ENCODE measurements around the gene GARIN3.

GARIN3 gene

GRCh38 chr5:157184117-157184670, 18.1 kb upstream of the GARIN3 start:
- Histone ChIP-seq H3K4me3 (ENCODE audit: low read length in 2 of 2) (no peak overlapping the region), H3K9ac (ENCODE audit: low read length in 2 of 2) (no peak overlapping the region), H3K36me3 (ENCODE audit: control insufficient read depth in 2 of 2, insufficient read depth in 2 of 2, low read length in 2 of 2) (no peaks in the 10 kb centered on the region), H3K27ac (ENCODE audit: low read length) (no peak overlapping the region), H3K4me1 (ENCODE audit: control insufficient read depth, insufficient read depth, low read length) (no peaks in the 10 kb centered on the region), H3K27me3 (ENCODE audit: control insufficient read depth in 1 of 2, insufficient read depth in 2 of 2, low read length in 2 of 2) (peaks cover 0 to 3% of the 10 kb centered on the region in 2 donors), H3K9me3 (ENCODE audit: control insufficient read depth in 2 of 2, low read length in 2 of 2) (peaks cover 0 to 5% of the 10 kb centered on the region in 2 donors)

DNA sequence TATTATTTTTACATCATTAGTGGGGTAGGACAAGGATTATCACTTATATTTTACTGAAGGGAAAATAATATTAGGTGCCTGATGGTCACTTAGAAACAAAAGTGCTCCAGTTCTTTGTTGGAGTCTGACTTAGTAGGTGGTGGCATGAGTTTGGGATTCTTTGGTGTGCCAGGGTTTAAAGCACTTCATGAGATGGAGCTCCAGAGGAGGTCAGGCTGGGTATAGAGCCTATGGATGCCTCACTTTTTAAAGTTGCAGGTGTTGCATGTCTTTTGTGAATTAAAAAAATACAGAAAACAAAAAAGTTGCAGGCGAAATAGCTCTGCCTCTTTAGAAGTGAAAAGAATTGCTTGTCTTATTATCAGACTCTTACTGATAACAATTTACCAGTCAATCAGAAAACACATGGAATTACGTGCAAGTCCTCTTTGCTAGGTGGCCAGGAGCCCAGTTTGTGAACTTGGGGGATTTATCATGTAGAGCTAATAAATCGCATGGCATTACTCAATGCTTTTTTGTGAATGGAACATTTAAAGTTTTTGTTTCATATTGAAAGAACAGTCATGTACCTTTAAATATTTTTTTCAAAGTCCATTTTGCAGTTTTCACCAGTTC, 16.2 kb upstream of the GARIN3 start:
- H3K4me1 ChIP-seq (ENCODE audit: control insufficient read depth, insufficient read depth, low read length) = no peaks in the 10 kb centered on the region
- no peaks in the 10 kb centered on the region for H3K36me3 ChIP-seq (ENCODE audit: control insufficient read depth in 2 of 2, insufficient read depth in 2 of 2, low read length in 2 of 2)
- no peak overlapping the region for H3K4me3 ChIP-seq (ENCODE audit: low read length in 2 of 2)
- no peak overlapping the region for H3K9ac ChIP-seq (ENCODE audit: low read length in 2 of 2)
- H3K27me3 ChIP-seq (ENCODE audit: control insufficient read depth in 1 of 2, insufficient read depth in 2 of 2, low read length in 2 of 2) = peaks cover 0 to 5% of the 10 kb centered on the region in 2 donors
- H3K9me3 ChIP-seq (ENCODE audit: control insufficient read depth in 2 of 2, low read length in 2 of 2) = peaks cover 0 to 5% of the 10 kb centered on the region in 2 donors
- H3K27ac ChIP-seq (ENCODE audit: low read length) = no peak overlapping the region

DNA sequence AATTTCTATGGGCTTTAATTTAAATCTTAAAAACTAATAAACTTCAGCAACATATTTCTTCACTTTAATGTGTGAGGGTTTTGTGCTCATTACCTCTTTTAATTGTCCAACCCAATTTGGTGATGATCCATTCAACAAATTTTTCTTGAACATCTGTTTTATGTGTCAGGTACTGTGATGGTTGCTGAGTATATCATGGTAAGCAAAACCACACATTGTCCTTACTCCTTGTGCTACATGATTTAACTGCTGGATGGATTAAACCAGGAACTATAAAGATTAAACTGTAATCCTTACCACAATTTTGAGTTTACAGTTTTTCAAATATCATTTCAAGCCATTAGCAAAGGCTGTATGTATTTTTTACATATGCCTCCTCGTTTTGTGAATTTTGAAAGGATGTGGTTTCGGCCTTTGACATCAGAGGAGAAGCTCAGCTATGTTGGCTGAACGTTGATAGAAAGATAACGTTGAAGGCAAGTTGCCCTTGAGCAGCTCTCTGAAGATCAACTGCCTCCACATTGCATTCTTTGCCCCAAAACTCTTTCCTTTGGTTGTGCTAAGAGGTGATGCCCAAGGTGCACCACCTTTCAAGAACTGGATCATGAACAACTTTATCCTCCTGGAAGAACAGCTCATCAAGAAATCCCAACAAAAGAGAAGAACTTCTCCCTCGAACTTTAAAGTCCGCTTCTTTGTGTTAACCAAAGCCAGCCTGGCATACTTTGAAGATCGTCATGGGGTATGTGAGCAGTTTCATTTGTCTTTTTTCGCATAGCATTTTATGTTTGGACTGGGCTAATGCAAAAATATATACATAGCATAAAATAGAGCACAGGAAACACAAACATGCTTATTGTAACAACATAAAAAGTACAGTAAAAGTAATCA, 14.6 kb upstream of the GARIN3 start, which contains the start of gene ITK:
TSS of gene ITK (plus strand) at position 467 of the 891 bp plus-strand sequence. CDS start at position 605, 138 bp downstream.
- Histone ChIP-seq H3K4me3 (ENCODE audit: low read length in 2 of 2) (no peak within 1 kb of the TSS), H3K9ac (ENCODE audit: low read length in 2 of 2) (no peak within 1 kb of the TSS)

GRCh38 chr5:157178966-157179365, 12.9 kb upstream of the GARIN3 start:
- no peaks in the 10 kb centered on the region for H3K36me3 ChIP-seq (ENCODE audit: control insufficient read depth in 2 of 2, insufficient read depth in 2 of 2, low read length in 2 of 2)
- no peak overlapping the region for H3K9ac ChIP-seq (ENCODE audit: low read length in 2 of 2)
- H3K4me3 ChIP-seq (ENCODE audit: low read length in 2 of 2) = no peak overlapping the region
- no peaks in the 10 kb centered on the region for H3K4me1 ChIP-seq (ENCODE audit: control insufficient read depth, insufficient read depth, low read length)
- no peak overlapping the region for H3K27ac ChIP-seq (ENCODE audit: low read length)
- H3K27me3 ChIP-seq (ENCODE audit: control insufficient read depth in 1 of 2, insufficient read depth in 2 of 2, low read length in 2 of 2) = peaks cover 0 to 2% of the 10 kb centered on the region in 2 donors
- no peaks in the 10 kb centered on the region for H3K9me3 ChIP-seq (ENCODE audit: control insufficient read depth in 2 of 2, low read length in 2 of 2)

More for the DNA sequence above, 14.6 kb upstream of the GARIN3 start, which contains the start of gene ITK:
- no peaks in the 10 kb centered on the region for H3K36me3 ChIP-seq (ENCODE audit: control insufficient read depth in 2 of 2, insufficient read depth in 2 of 2, low read length in 2 of 2)
- no peak within 1 kb of the TSS for H3K27ac ChIP-seq (ENCODE audit: low read length)
- no peaks in the 10 kb centered on the region for H3K4me1 ChIP-seq (ENCODE audit: control insufficient read depth, insufficient read depth, low read length)
- H3K9me3 ChIP-seq (ENCODE audit: control insufficient read depth in 2 of 2, low read length in 2 of 2) = peaks cover 0 to 5% of the 10 kb centered on the region in 2 donors
- H3K27me3 ChIP-seq (ENCODE audit: control insufficient read depth in 1 of 2, insufficient read depth in 2 of 2, low read length in 2 of 2) = peaks cover 0 to 2% of the 10 kb centered on the region in 2 donors

- H3K4me1 ChIP-seq (ENCODE audit: control insufficient read depth, insufficient read depth, low read length) = no peaks in the 10 kb centered on the region
- no peak overlapping the region for H3K27ac ChIP-seq (ENCODE audit: low read length)
- H3K4me3 ChIP-seq (ENCODE audit: low read length in 2 of 2) = no peak overlapping the region
Observed at GRCh38 chr5:157177953-157178352, 11.9 kb upstream of the GARIN3 start.

GRCh38 chr5:157175071-157175612, 9.1 kb upstream of the GARIN3 start:
- H3K27me3 ChIP-seq (ENCODE audit: control insufficient read depth in 1 of 2, insufficient read depth in 2 of 2, low read length in 2 of 2) = peaks cover 0 to 2% of the 10 kb centered on the region in 2 donors

More at GRCh38 chr5:157177953-157178352, 11.9 kb upstream of the GARIN3 start:
- no peak overlapping the region for H3K9ac ChIP-seq (ENCODE audit: low read length in 2 of 2)
- no peaks in the 10 kb centered on the region for H3K36me3 ChIP-seq (ENCODE audit: control insufficient read depth in 2 of 2, insufficient read depth in 2 of 2, low read length in 2 of 2)
- no peaks in the 10 kb centered on the region for H3K9me3 ChIP-seq (ENCODE audit: control insufficient read depth in 2 of 2, low read length in 2 of 2)
- H3K27me3 ChIP-seq (ENCODE audit: control insufficient read depth in 1 of 2, insufficient read depth in 2 of 2, low read length in 2 of 2) = peaks cover 0 to 2% of the 10 kb centered on the region in 2 donors

DNA sequence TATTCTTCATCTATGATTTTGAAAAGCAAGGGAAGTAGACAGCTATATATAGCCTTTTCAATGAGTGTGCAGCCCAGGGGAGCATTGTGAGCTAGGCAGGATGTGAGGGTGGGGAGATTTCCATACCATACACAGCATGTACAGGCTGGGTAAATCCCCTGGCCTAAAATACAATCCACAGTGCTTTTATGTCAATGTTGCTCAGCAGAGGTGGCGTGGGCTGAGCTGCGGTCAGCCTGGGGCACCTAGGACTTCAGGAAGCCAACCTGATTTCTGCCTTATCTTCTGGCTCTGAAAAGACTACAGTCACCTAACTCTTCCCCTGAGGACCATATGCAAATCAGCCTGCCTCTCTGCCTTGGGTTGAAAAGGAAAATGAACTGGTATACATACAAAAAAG, 6.3 kb upstream of the GARIN3 start:
- H3K27ac ChIP-seq (ENCODE audit: low read length) = no peak overlapping the region
- H3K9ac ChIP-seq (ENCODE audit: low read length in 2 of 2) = no peak overlapping the region
- no peaks in the 10 kb centered on the region for H3K27me3 ChIP-seq (ENCODE audit: control insufficient read depth in 1 of 2, insufficient read depth in 2 of 2, low read length in 2 of 2)
- H3K4me1 ChIP-seq (ENCODE audit: control insufficient read depth, insufficient read depth, low read length) = no peaks in the 10 kb centered on the region
- no peaks in the 10 kb centered on the region for H3K36me3 ChIP-seq (ENCODE audit: control insufficient read depth in 2 of 2, insufficient read depth in 2 of 2, low read length in 2 of 2)
- H3K4me3 ChIP-seq (ENCODE audit: low read length in 2 of 2) = no peak overlapping the region
- no peaks in the 10 kb centered on the region for H3K9me3 ChIP-seq (ENCODE audit: control insufficient read depth in 2 of 2, low read length in 2 of 2)

More at GRCh38 chr5:157175071-157175612, 9.1 kb upstream of the GARIN3 start:
- no peak overlapping the region for H3K9ac ChIP-seq (ENCODE audit: low read length in 2 of 2)
- H3K9me3 ChIP-seq (ENCODE audit: control insufficient read depth in 2 of 2, low read length in 2 of 2) = no peaks in the 10 kb centered on the region
- no peaks in the 10 kb centered on the region for H3K4me1 ChIP-seq (ENCODE audit: control insufficient read depth, insufficient read depth, low read length)
- no peak overlapping the region for H3K4me3 ChIP-seq (ENCODE audit: low read length in 2 of 2)
- H3K36me3 ChIP-seq (ENCODE audit: control insufficient read depth in 2 of 2, insufficient read depth in 2 of 2, low read length in 2 of 2) = no peaks in the 10 kb centered on the region
- H3K27ac ChIP-seq (ENCODE audit: low read length) = no peak overlapping the region

- no peak overlapping the region for H3K27ac ChIP-seq (ENCODE audit: low read length)
- no peaks in the 10 kb centered on the region for H3K9me3 ChIP-seq (ENCODE audit: control insufficient read depth in 2 of 2, low read length in 2 of 2)
- no peaks in the 10 kb centered on the region for H3K4me1 ChIP-seq (ENCODE audit: control insufficient read depth, insufficient read depth, low read length)
Observed at GRCh38 chr5:157168286-157168685, 2.2 kb upstream of the GARIN3 start.

DNA sequence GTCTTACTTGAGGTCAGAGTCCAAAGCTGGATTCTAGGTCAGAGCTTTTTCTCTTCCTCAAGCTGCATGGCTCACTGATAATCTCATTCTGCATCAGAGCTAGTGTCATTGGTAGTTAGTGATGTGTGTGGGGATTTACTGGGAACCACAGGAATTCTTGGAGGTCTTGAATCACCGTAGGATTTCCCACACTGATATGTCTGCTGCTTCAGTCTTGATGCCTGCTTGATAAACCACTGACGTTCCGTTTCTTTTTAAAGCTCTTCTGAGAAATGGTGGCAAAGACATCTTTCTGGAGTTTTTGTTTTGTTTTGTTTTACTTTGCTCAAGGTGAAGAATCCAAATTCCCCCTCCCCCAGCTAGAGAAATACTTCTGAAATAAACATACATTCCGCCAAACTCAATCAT, 1.2 kb upstream of the GARIN3 start:
- H3K4me1 ChIP-seq (ENCODE audit: control insufficient read depth, insufficient read depth, low read length) = no peaks in the 10 kb centered on the region
- no peaks in the 10 kb centered on the region for H3K27me3 ChIP-seq (ENCODE audit: control insufficient read depth in 1 of 2, insufficient read depth in 2 of 2, low read length in 2 of 2)
- no peak overlapping the region for H3K4me3 ChIP-seq (ENCODE audit: low read length in 2 of 2)
- H3K36me3 ChIP-seq (ENCODE audit: control insufficient read depth in 2 of 2, insufficient read depth in 2 of 2, low read length in 2 of 2) = no peaks in the 10 kb centered on the region
- no peak overlapping the region for H3K9ac ChIP-seq (ENCODE audit: low read length in 2 of 2)
- H3K27ac ChIP-seq (ENCODE audit: low read length) = no peak overlapping the region
- H3K9me3 ChIP-seq (ENCODE audit: control insufficient read depth in 2 of 2, low read length in 2 of 2) = no peaks in the 10 kb centered on the region

More at GRCh38 chr5:157168286-157168685, 2.2 kb upstream of the GARIN3 start:
- no peaks in the 10 kb centered on the region for H3K36me3 ChIP-seq (ENCODE audit: control insufficient read depth in 2 of 2, insufficient read depth in 2 of 2, low read length in 2 of 2)
- H3K9ac ChIP-seq (ENCODE audit: low read length in 2 of 2) = no peak overlapping the region
- no peak overlapping the region for H3K4me3 ChIP-seq (ENCODE audit: low read length in 2 of 2)
- no peaks in the 10 kb centered on the region for H3K27me3 ChIP-seq (ENCODE audit: control insufficient read depth in 1 of 2, insufficient read depth in 2 of 2, low read length in 2 of 2)

DNA sequence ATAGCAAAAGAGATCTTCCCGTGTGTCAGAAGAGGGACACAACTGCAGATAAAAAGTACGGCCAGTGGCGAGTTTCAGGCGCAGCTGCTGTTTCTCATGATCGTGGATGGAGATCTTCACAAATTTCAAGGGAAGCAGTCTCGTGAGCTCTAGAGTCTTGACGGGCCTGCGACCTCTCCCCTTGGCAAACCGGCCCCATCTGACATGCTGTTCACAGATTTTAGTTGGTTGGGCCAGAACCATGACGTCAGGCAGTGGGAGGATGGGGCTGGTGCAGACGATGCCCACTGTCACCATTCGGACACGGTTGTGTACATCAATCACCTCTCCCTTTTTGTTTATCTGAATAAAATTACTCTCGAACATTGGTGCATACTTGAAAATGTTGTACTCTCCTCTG, 396 bp downstream of the GARIN3 start:
- no peak overlapping the region for H3K9ac ChIP-seq (ENCODE audit: low read length in 2 of 2)
- no peaks in the 10 kb centered on the region for H3K36me3 ChIP-seq (ENCODE audit: control insufficient read depth in 2 of 2, insufficient read depth in 2 of 2, low read length in 2 of 2)
- no peaks in the 10 kb centered on the region for H3K27me3 ChIP-seq (ENCODE audit: control insufficient read depth in 1 of 2, insufficient read depth in 2 of 2, low read length in 2 of 2)
- no peaks in the 10 kb centered on the region for H3K9me3 ChIP-seq (ENCODE audit: control insufficient read depth in 2 of 2, low read length in 2 of 2)
- no peak overlapping the region for H3K27ac ChIP-seq (ENCODE audit: low read length)
- no peaks in the 10 kb centered on the region for H3K4me1 ChIP-seq (ENCODE audit: control insufficient read depth, insufficient read depth, low read length)
- no peak overlapping the region for H3K4me3 ChIP-seq (ENCODE audit: low read length in 2 of 2)
